HG03039 (cell line): ENCODE results near the gene EHBP1.
A peak's percentile ranks its signal among the peaks of the same experiment; 100 is the strongest.

Source experiments
- ATAC-seq: cut with Tn5 transposase; IDR thresholded peaks from one replicate; pipeline ENCODE4 v1.9.1; 2021; ENCODE audit warnings: mild to moderate bottlenecking, moderate library complexity; ENCODE audit not compliant: unreplicated experiment

EHBP1 gene

GRCh38 chr2:62871506-62871905 is 166.0 kb downstream of the EHBP1 start:
- no peak for ATAC-seq

GRCh38 chr2:62873603-62874002 is 168.1 kb downstream of the EHBP1 start:
- ATAC-seq, result no peak

GRCh38 chr2:62874881-62875383 is 169.4 kb downstream of the EHBP1 start:
- no peak for ATAC-seq

- ATAC-seq, result no peak
These were observed 175.8 kb downstream of the EHBP1 start for GRCh38 chr2:62881162-62881795.

GRCh38 chr2:62883629-62884028 is 178.1 kb downstream of the EHBP1 start:
- no peak for ATAC-seq

- no peak for ATAC-seq
These were observed 178.6 kb downstream of the EHBP1 start for GRCh38 chr2:62884086-62884485.

- ATAC-seq, result no peak
These were observed 179.0 kb downstream of the EHBP1 start for GRCh38 chr2:62884514-62884913.

GRCh38 chr2:62894966-62895631 is 189.6 kb downstream of the EHBP1 start:
- no peak for ATAC-seq

GRCh38 chr2:62895632-62896009 is 190.1 kb downstream of the EHBP1 start:
- no peak for ATAC-seq

GRCh38 chr2:62897187-62897827 is 191.8 kb downstream of the EHBP1 start:
- no peak for ATAC-seq

GRCh38 chr2:62904344-62904743 is 198.8 kb downstream of the EHBP1 start:
- ATAC-seq, result no peak

GRCh38 chr2:62908145-62908544 is 202.6 kb downstream of the EHBP1 start:
- no peak for ATAC-seq

- ATAC-seq, result no peak
These were observed 207.8 kb downstream of the EHBP1 start for GRCh38 chr2:62913311-62913710.

- no peak for ATAC-seq
These were observed 213.5 kb downstream of the EHBP1 start for GRCh38 chr2:62919041-62919440.

- ATAC-seq, result no peak
These were observed 214.6 kb downstream of the EHBP1 start for GRCh38 chr2:62920070-62920469.

- ATAC-seq, result no peak
These were observed 217.7 kb downstream of the EHBP1 start for GRCh38 chr2:62923242-62923641.

- ATAC-seq, result no peak
These were observed 218.4 kb downstream of the EHBP1 start for GRCh38 chr2:62923881-62924280.

- ATAC-seq, result peak; percentile 48
These were observed 222.5 kb downstream of the EHBP1 start for GRCh38 chr2:62928015-62928414.

GRCh38 chr2:62931536-62931935 is 226.0 kb downstream of the EHBP1 start:
- ATAC-seq, result no peak

- no peak for ATAC-seq
These were observed 227.9 kb downstream of the EHBP1 start for GRCh38 chr2:62933398-62933917.

GRCh38 chr2:62934517-62934916 is 229.0 kb downstream of the EHBP1 start:
- ATAC-seq, result no peak

GRCh38 chr2:62938126-62938525 is 232.6 kb downstream of the EHBP1 start:
- no peak for ATAC-seq
